Fibroblast of lung (primary cell): ENCODE measurements around the gene EPN3. TPM values are rescaled to one million over a fixed set of nuclear protein-coding genes. Genes with fewer than 3 reads are reported as not detected.

Source experiments
- DNase-seq, 2 donors: peaks; one replicate each; pipeline versions ENCODE4 v3.0.0 to v3.0.0-alpha.2; 2010; ENCODE audit warnings: low read depth in 2 of 2
- H2AFZ ChIP-seq: 2 replicates; pipeline ENCODE4 v1.5.1; 2012; ENCODE audit warnings: low read length, control low read depth, inconsistent platforms
- H3K27ac ChIP-seq: 2 replicates; pipeline ENCODE4 v1.5.1; 2011; ENCODE audit warnings: low read length, control low read depth; ENCODE audit not compliant: insufficient read depth
- H3K27me3 ChIP-seq: 2 replicates; pipeline ENCODE4 v1.5.1; 2011; ENCODE audit warnings: mild to moderate bottlenecking, low read length; ENCODE audit not compliant: control insufficient read depth, insufficient read depth
- H3K36me3 ChIP-seq: 2 replicates; pipeline ENCODE4 v1.5.1; 2011; ENCODE audit warnings: low read length; ENCODE audit not compliant: control insufficient read depth, insufficient read depth
- H3K4me1 ChIP-seq: 2 replicates; pipeline ENCODE4 v1.5.1; 2011; ENCODE audit warnings: low read length; ENCODE audit not compliant: control insufficient read depth, insufficient read depth; ENCODE audit errors: extremely low read depth
- H3K4me2 ChIP-seq: 2 replicates; pipeline ENCODE4 v1.5.1; 2011; ENCODE audit warnings: low read length, control low read depth; ENCODE audit not compliant: insufficient read depth; ENCODE audit errors: extremely low read depth
- H3K4me3 ChIP-seq, 4 experiments: fragments of 200-600 bp in 1 of 4; sonication (generic) in 1 of 4; replicated peaks in 1 of 4; 2 replicates each; pipeline ENCODE4 v1.5.1; 2011 to 2016; ENCODE audit warnings: low read length in 4 of 4, low read depth in 3 of 4, mild to moderate bottlenecking in 3 of 4, control low read depth in 2 of 4, inconsistent platforms in 1 of 4, mixed read lengths in 1 of 4; ENCODE audit not compliant: insufficient read depth in 1 of 4; ENCODE audit errors: control extremely low read depth in 1 of 4
- H3K79me2 ChIP-seq: 2 replicates; pipeline ENCODE4 v1.5.1; 2012; ENCODE audit warnings: mild to moderate bottlenecking, low read length, inconsistent platforms; ENCODE audit not compliant: control insufficient read depth, insufficient read depth
- H3K9ac ChIP-seq: 2 replicates; pipeline ENCODE4 v1.5.1; 2011; ENCODE audit warnings: mild to moderate bottlenecking, low read length, control low read depth; ENCODE audit not compliant: insufficient read depth
- H3K9me3 ChIP-seq: 2 replicates; pipeline ENCODE4 v1.5.1; 2012; ENCODE audit warnings: low read depth, low read length; ENCODE audit not compliant: control insufficient read depth, insufficient read depth
- H4K20me1 ChIP-seq: 2 replicates; pipeline ENCODE4 v1.5.1; 2011; ENCODE audit warnings: low read length; ENCODE audit not compliant: control insufficient read depth, insufficient read depth; ENCODE audit errors: extremely low read depth
- EZH2 ChIP-seq: IDR thresholded peaks from 2 replicates; pipeline ENCODE4 v1.5.1; 2012; ENCODE audit warnings: low read length, control low read depth, mild to moderate bottlenecking; ENCODE audit errors: missing control alignments
- polyA plus RNA-seq, 2 donors: library from polyadenylated mRNA; depleted of rRNA in 1 of 2; stranded (reverse) in 1 of 2; unstranded in 1 of 2; fragments of >200 nt; gene quantifications; 2 replicates each; pipeline ENCODE4 v1.2.1, GENCODE V29; 2011 to 2012; ENCODE audit warnings: missing spikeins in 1 of 2
- total RNA-seq: library from RNA; depleted of rRNA; stranded (reverse); fragments of >200 nt; gene quantifications from 2 replicates; pipeline ENCODE4 v1.2.1, GENCODE V29; 2014
- TF ChIP-seq, protein P1 (sequence below), 2 donors: IDR thresholded peaks in 1 of 2; conservative IDR thresholded peaks in 1 of 2; 1 replicate in 1 of 2; 2 replicates in 1 of 2; pipeline ENCODE4 v1.5.1; 2011 to 2012; ENCODE audit warnings: low read length in 2 of 2, control low read depth in 1 of 2, inconsistent platforms in 1 of 2, low read depth in 1 of 2, mild to moderate bottlenecking in 1 of 2

EPN3 gene
- total and polyA plus RNA-seq, 2 donors (not counting 1 experiment from before 2014, with no cell fraction given), result not detected

DNA sequence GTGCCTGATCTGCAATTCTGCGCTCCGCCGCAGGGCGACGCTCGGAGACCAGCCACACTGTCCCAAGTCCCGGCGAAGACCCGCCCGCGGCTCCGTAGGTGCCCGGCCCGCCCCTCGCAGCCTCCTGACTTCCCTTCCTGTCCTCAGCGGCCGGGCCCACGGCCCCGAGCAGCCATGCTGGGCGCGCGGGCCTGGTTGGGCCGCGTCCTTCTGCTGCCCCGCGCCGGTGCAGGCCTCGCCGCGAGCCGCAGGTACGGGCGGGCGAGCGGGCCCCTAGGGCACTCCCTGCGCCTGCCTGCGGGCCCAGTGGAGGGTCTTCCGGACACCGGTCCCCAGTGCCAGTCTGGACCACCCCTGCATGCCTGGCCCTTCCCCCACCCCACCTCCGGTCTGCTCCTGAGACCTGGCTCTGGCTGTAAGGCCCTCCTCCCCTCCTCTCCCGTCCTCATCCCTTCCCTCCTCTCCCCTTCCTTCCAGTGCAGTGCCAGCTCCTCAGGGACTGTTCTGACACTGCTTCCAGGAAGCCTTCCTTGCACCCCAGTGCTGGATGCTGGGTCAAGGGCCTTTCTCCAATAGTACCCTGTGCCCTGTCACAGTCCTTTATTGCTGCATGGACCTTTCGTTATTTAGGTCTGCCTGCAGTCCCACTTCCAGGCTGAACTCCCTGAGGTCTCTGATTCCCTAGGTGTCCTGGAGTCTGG, 14.7 kb downstream of the EPN3 start, which contains the start of gene SPATA20:
TSS of gene SPATA20 (plus strand) at position 140 of the 701 bp plus-strand sequence. CDS start at position 175, 35 bp downstream.
- peak within 1 kb of the TSS; percentile 65 to 76 (median 70) for H3K4me3 ChIP-seq
- H3K27me3 ChIP-seq, result no peaks in the 10 kb centered on the region
- TF ChIP-seq, protein P1, sequence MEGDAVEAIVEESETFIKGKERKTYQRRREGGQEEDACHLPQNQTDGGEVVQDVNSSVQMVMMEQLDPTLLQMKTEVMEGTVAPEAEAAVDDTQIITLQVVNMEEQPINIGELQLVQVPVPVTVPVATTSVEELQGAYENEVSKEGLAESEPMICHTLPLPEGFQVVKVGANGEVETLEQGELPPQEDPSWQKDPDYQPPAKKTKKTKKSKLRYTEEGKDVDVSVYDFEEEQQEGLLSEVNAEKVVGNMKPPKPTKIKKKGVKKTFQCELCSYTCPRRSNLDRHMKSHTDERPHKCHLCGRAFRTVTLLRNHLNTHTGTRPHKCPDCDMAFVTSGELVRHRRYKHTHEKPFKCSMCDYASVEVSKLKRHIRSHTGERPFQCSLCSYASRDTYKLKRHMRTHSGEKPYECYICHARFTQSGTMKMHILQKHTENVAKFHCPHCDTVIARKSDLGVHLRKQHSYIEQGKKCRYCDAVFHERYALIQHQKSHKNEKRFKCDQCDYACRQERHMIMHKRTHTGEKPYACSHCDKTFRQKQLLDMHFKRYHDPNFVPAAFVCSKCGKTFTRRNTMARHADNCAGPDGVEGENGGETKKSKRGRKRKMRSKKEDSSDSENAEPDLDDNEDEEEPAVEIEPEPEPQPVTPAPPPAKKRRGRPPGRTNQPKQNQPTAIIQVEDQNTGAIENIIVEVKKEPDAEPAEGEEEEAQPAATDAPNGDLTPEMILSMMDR (conservative IDR thresholded peaks at IDR 0.05 in 1 of 2, IDR thresholded peaks at IDR 0.05 in 1 of 2; ENCODE audit: low read depth in 1 of 2, low read length in 2 of 2), result peak; percentile 86 to 89
- no peak for TF ChIP-seq EZH2
- peak within 1 kb of the TSS; percentile 65 for H2AFZ ChIP-seq
- no peaks in the 10 kb centered on the region for H3K9me3 ChIP-seq
- H3K9ac ChIP-seq, result peak within 1 kb of the TSS; percentile 72
- H3K4me2 ChIP-seq, result peak within 1 kb of the TSS; percentile 99
- peaks cover 3% of the 10 kb centered on the region for H3K79me2 ChIP-seq
- peak; percentile 85 to 87 for DNase-seq
- H3K36me3 ChIP-seq, result peaks cover 8% of the 10 kb centered on the region
- H3K27ac ChIP-seq, result peak within 1 kb of the TSS; percentile 57
- peaks cover 9% of the 10 kb centered on the region for H3K4me1 ChIP-seq
- no peaks in the 10 kb centered on the region for H4K20me1 ChIP-seq

DNA sequence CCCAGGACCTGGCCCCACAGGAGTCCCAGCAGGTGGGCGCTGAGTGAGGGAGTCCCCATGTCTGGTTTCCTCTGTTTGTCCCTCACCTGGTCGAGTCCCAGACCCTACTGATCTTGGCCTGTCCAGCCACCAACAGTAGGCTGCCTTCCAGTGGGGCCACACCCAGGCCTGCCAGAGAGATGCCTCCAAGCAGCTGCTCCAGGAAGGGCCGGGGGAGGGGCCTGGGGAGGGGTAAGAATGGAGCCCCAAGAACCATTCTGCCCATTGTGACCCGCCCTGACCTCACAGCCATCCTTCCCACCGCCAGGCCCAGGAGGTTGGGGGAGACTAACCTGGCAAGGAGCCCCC, 15.2 kb downstream of the EPN3 start:
- H3K36me3 ChIP-seq, result peaks cover 8% of the 10 kb centered on the region
- no peaks in the 10 kb centered on the region for H3K9me3 ChIP-seq
- H3K79me2 ChIP-seq, result peaks cover 3% of the 10 kb centered on the region
- peak overlapping the region; percentile 99 for H3K4me2 ChIP-seq
- no peak for DNase-seq
- H3K4me1 ChIP-seq, result peaks cover 8% of the 10 kb centered on the region
- peak overlapping the region; percentile 72 for H3K9ac ChIP-seq
- peak overlapping the region; percentile 65 to 76 (median 70) for H3K4me3 ChIP-seq
- no peak for TF ChIP-seq EZH2
- TF ChIP-seq, protein P1 (conservative IDR thresholded peaks at IDR 0.05 in 1 of 2, IDR thresholded peaks at IDR 0.05 in 1 of 2; ENCODE audit: low read depth in 1 of 2, low read length in 2 of 2), result no peak
- H3K27ac ChIP-seq, result peak overlapping the region; percentile 57
- no peaks in the 10 kb centered on the region for H4K20me1 ChIP-seq
- no peak overlapping the region for H2AFZ ChIP-seq
- no peaks in the 10 kb centered on the region for H3K27me3 ChIP-seq

DNA sequence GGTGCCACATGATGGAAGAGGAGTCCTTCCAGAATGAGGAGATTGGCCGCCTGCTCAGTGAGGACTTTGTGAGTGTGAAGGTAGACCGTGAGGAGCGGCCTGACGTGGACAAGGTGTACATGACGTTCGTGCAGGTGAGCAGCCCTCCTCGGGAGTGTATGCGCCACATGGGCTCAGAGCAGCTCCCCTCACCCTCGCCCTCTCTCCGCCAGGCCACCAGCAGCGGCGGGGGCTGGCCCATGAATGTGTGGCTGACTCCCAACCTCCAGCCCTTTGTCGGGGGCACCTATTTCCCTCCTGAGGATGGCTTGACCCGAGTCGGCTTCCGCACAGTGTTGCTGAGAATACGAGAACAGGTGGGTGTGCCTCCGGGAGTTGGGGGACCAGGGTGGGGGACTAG, 16.3 kb downstream of the EPN3 start:
- no peak overlapping the region for H3K27ac ChIP-seq
- H3K4me1 ChIP-seq, result peaks cover 4% of the 10 kb centered on the region
- no peak overlapping the region for H3K4me3 ChIP-seq
- H3K36me3 ChIP-seq, result peaks cover 8% of the 10 kb centered on the region
- no peak for TF ChIP-seq EZH2
- TF ChIP-seq, protein P1 (conservative IDR thresholded peaks at IDR 0.05 in 1 of 2, IDR thresholded peaks at IDR 0.05 in 1 of 2; ENCODE audit: low read depth in 1 of 2, low read length in 2 of 2), result no peak
- H3K27me3 ChIP-seq, result no peaks in the 10 kb centered on the region
- H2AFZ ChIP-seq, result no peak overlapping the region
- no peaks in the 10 kb centered on the region for H4K20me1 ChIP-seq
- no peak overlapping the region for H3K4me2 ChIP-seq
- DNase-seq, result no peak
- no peak overlapping the region for H3K9ac ChIP-seq
- no peaks in the 10 kb centered on the region for H3K9me3 ChIP-seq
- peaks cover 3% of the 10 kb centered on the region for H3K79me2 ChIP-seq
